HCT116 (cell line): ENCODE results near the gene DOLPP1. TPM values are rescaled to one million over a fixed set of nuclear protein-coding genes. Genes with fewer than 3 reads are reported as not detected.

Experiments used
- ATAC-seq: fragments of 200-7000 bp; cut with Tn5 transposase; 2 replicates; pipeline ENCODE4 v1.9.1; 2020; ENCODE audit warnings: mild to moderate bottlenecking, moderate library complexity
- BruUV-seq: library from RNA; stranded (reverse); fragments of 400-500 nt; replicated peaks from 2 replicates; lab custom pipeline; 2021; lab: Mats Ljungman, UMichigan
- CTCF ChIA-PET: fragments of 300-600 bp; sonication (Branson Sonifier 250); formaldehyde crosslinking; loops from one replicate; lab custom pipeline; 2021; ENCODE audit warnings: antibody characterized with exemption; lab: Charles Lee
- POLR2A ChIA-PET: fragments of 300-600, 350-600 bp; sonication (Branson Sonifier 250); formaldehyde crosslinking; loops from one replicate; lab custom pipeline; 2021; ENCODE audit warnings: antibody characterized with exemption; lab: Charles Lee
- RAD21 ChIA-PET, 2 experiments: fragments of 300-600 bp; sonication (Branson Sonifier 250); formaldehyde crosslinking; loops; one replicate each; lab custom pipeline; 2023; ENCODE audit warnings: low total read pairs in 2 of 2; ENCODE audit not compliant: uncharacterized antibody in 2 of 2, unreplicated experiment in 2 of 2, low non-redundant PET in 1 of 2; lab: Charles Lee
- DNase-seq: peaks from one replicate; pipeline ENCODE4 v3.0.0-alpha.2; 2010; ENCODE audit warnings: low read depth, low spot score
- H2AFZ ChIP-seq: fragments of 200-600 bp; shearing (Covaris generic), sonication (generic); 2 replicates; pipeline ENCODE4 v1.6.1; 2017; ENCODE audit warnings: low read depth, mixed run types, mixed read lengths, antibody characterized with exemption, low read length; ENCODE audit not compliant: poor library complexity, severe bottlenecking
- H3K27ac ChIP-seq: 2 replicates; pipeline ENCODE4 v1.5.1; 2012; ENCODE audit warnings: low read depth, low read length
- H3K27me3 ChIP-seq: fragments of 200-600 bp; sonication (generic); 2 replicates; pipeline ENCODE4 v1.6.1; 2016; ENCODE audit warnings: mixed run types, low read length, mixed read lengths; ENCODE audit not compliant: insufficient read depth
- H3K36me3 ChIP-seq, 2 experiments: fragments of 200-500 bp in 1 of 2; fragments of 200-600 bp in 1 of 2; sonication (Bioruptor generic) in 1 of 2; sonication (generic) in 1 of 2; 2 replicates each; pipeline versions ENCODE4 v1.5.1 to v1.6.1; 2014 to 2016; ENCODE audit warnings: low read length in 2 of 2, inconsistent platforms in 1 of 2, mixed read lengths in 1 of 2, mixed run types in 1 of 2; ENCODE audit not compliant: insufficient read depth in 2 of 2, control insufficient read depth in 1 of 2
- H3K4me1 ChIP-seq, 2 experiments: fragments of 200-600 bp in 1 of 2; sonication (generic) in 1 of 2; 2 replicates each; pipeline versions ENCODE4 v1.5.1 to v1.6.1; 2012 to 2017; ENCODE audit warnings: low read length in 2 of 2, inconsistent platforms in 1 of 2, mild to moderate bottlenecking in 1 of 2, mixed read lengths in 1 of 2, mixed run types in 1 of 2, moderate library complexity in 1 of 2; ENCODE audit not compliant: insufficient read depth in 2 of 2, control insufficient read depth in 1 of 2
- H3K4me2 ChIP-seq: fragments of 200-600 bp; sonication (generic); 2 replicates; pipeline ENCODE4 v1.6.1; 2017; ENCODE audit warnings: mixed run types, low read length, mixed read lengths
- H3K4me3 ChIP-seq, 2 experiments: fragments of 200-600 bp in 1 of 2; sonication (generic) in 1 of 2; replicated peaks in 1 of 2; 2 replicates each; pipeline ENCODE4 v1.5.1; 2011 to 2016; ENCODE audit warnings: low read length in 2 of 2, control low read depth in 1 of 2, low read depth in 1 of 2, mild to moderate bottlenecking in 1 of 2, mixed read lengths in 1 of 2, mixed run types in 1 of 2
- H3K79me2 ChIP-seq: fragments of 200-600 bp; sonication (generic); 2 replicates; pipeline ENCODE4 v1.6.1; 2017; ENCODE audit warnings: mild to moderate bottlenecking, mixed run types, low read length, moderate library complexity, mixed read lengths; ENCODE audit not compliant: insufficient read depth
- H3K9ac ChIP-seq: fragments of 200-600 bp; sonication (generic); 2 replicates; pipeline ENCODE4 v1.6.1; 2016; ENCODE audit warnings: low read length, mixed read lengths
- H3K9me2 ChIP-seq: fragments of 200-600 bp; sonication (generic), shearing (Covaris generic); 2 replicates; pipeline ENCODE4 v1.6.1; 2017; ENCODE audit warnings: mixed run types, mild to moderate bottlenecking, moderate library complexity; ENCODE audit not compliant: insufficient read depth
- H3K9me3 ChIP-seq, 2 experiments: fragments of 200-500 bp in 1 of 2; fragments of 200-600 bp in 1 of 2; sonication (Bioruptor generic) in 1 of 2; sonication (generic) in 1 of 2; 2 replicates each; pipeline ENCODE4 v1.6.1; 2014 to 2017; ENCODE audit warnings: low read length in 2 of 2, mixed read lengths in 2 of 2, inconsistent platforms in 1 of 2, low read depth in 1 of 2, mild to moderate bottlenecking in 1 of 2, mixed run types in 1 of 2, moderate library complexity in 1 of 2; ENCODE audit not compliant: control insufficient read depth in 1 of 2, insufficient read depth in 1 of 2
- H4K20me1 ChIP-seq: fragments of 200-600 bp; sonication (generic), shearing (Covaris generic); 2 replicates; pipeline ENCODE4 v1.6.1; 2017; ENCODE audit warnings: mixed run types, mild to moderate bottlenecking, moderate library complexity; ENCODE audit not compliant: insufficient read depth
- EGR1 ChIP-seq: IDR thresholded peaks from 2 replicates; pipeline ENCODE4 v1.6.1; 2012; ENCODE audit warnings: low read depth
- ELF1 ChIP-seq: IDR thresholded peaks from 2 replicates; pipeline ENCODE4 v1.6.1; 2012; ENCODE audit warnings: low read depth, borderline replicate concordance
- JUND ChIP-seq: IDR thresholded peaks from 2 replicates; pipeline ENCODE4 v1.6.1; 2012
- POLR2A ChIP-seq: IDR thresholded peaks from 2 replicates; pipeline ENCODE4 v1.7.0; 2011; ENCODE audit warnings: borderline replicate concordance; ENCODE audit not compliant: insufficient read depth, insufficient read length; ENCODE audit errors: extremely low read depth
- POLR2AphosphoS5 ChIP-seq: IDR thresholded peaks from 2 replicates; pipeline ENCODE4 v1.6.1; 2011; ENCODE audit warnings: mild to moderate bottlenecking, low read depth, low read length, moderate library complexity
- RAD21 ChIP-seq: IDR thresholded peaks from 2 replicates; pipeline ENCODE4 v1.6.1; 2012; ENCODE audit warnings: low read depth, mild to moderate bottlenecking
- SRF ChIP-seq: IDR thresholded peaks from 2 replicates; pipeline ENCODE4 v1.6.1; 2012; ENCODE audit warnings: low read depth
- TCF7L2 ChIP-seq: IDR thresholded peaks from 2 replicates; pipeline ENCODE4 v1.7.0; 2011; ENCODE audit warnings: borderline replicate concordance, inconsistent platforms; ENCODE audit not compliant: insufficient read depth, insufficient read length; ENCODE audit errors: extremely low read depth
- YY1 ChIP-seq: IDR thresholded peaks from 2 replicates; pipeline ENCODE4 v1.6.1; 2011; ENCODE audit warnings: low read length, low read depth, moderate library complexity, mild to moderate bottlenecking; ENCODE audit not compliant: insufficient replicate concordance; ENCODE audit errors: extremely low read depth
- ZFX ChIP-seq: fragments of 450-650 bp; IDR thresholded peaks from 2 replicates; pipeline ENCODE4 v1.6.1; 2017
- ZNF274 ChIP-seq: fragments of 200-500 bp; sonication (Bioruptor generic); IDR thresholded peaks from 2 replicates; pipeline ENCODE4 v1.6.1; 2014; ENCODE audit warnings: mild to moderate bottlenecking, low read depth, low read length, inconsistent platforms
- intact Hi-C: fragments of 100-400 bp; cut with micrococcal nuclease; formaldehyde crosslinking; loops from 2 replicates; pipeline ENCODE4 v1.10.0; 2022
- total RNA-seq: library from RNA; stranded (reverse); gene quantifications from one replicate; pipeline ENCODE4 v1.2.1, GENCODE V29; 2021; ENCODE audit not compliant: unreplicated experiment
- TF ChIP-seq, protein P1 (sequence below): IDR thresholded peaks from 2 replicates; pipeline ENCODE4 v1.6.1; 2011; ENCODE audit warnings: mild to moderate bottlenecking, low read length, moderate library complexity; ENCODE audit not compliant: insufficient replicate concordance; ENCODE audit errors: extremely low read depth
- TF ChIP-seq, protein P2 (sequence below), 3 experiments: fragments of 200-600 bp in 1 of 3; sonication (generic) in 1 of 3; IDR thresholded peaks in 2 of 3; conservative IDR thresholded peaks in 1 of 3; 2 replicates each; pipeline ENCODE4 v1.5.1; 2012 to 2017; ENCODE audit warnings: low read depth in 2 of 3, low read length in 2 of 3, antibody characterized with exemption in 1 of 3, borderline replicate concordance in 1 of 3, control low read depth in 1 of 3, mild to moderate bottlenecking in 1 of 3, mixed read lengths in 1 of 3, mixed run types in 1 of 3, moderate library complexity in 1 of 3; ENCODE audit not compliant: insufficient read depth in 1 of 3

The DOLPP1 gene
- total RNA-seq, 1 experiment from 2014 or later = 17.4 TPM

DNA sequence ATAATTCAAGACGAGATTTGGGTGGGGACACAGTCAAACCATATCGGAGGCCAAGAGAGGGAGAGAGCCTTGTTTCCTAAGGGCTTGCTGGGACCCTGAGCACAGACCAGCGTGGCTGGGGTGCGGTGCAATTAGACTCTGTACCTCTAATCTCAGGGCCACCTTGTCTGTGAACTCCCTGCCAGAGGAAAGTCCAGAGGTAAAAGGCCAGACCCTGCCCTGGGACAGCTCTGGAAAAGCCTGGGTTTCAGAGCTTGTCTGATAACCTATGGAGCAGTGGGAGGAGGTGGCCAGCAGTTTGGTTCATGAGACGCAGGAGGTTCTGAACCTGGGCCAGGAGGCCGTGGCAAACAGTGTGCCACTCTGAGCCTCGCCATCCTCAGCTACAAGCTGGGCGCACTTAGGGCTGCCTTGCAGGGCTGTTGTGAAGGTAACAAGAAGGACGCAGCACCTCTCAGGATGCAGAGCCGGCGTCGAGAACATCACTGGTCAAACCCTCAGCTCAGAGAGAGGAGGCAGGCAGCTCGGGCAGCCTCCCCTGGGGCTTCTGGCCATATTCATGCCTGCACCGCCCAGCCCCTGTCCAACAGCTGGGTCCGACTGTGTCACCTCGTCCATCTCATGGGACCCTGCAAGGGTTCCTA is 4.8 kb upstream of the DOLPP1 start:
- no TSS peak for BruUV-seq
- no peak for TF ChIP-seq SRF
- no peak for TF ChIP-seq POLR2A
- no peak for TF ChIP-seq RAD21
- no peak for TF ChIP-seq ZFX
- ChIA-PET POLR2A (no interaction called here), RAD21 (no interaction called here), CTCF (no interaction called here)
- intact Hi-C loops = no loop called here
- DNase-seq (no peak), ATAC-seq (no peak)
- no peak overlapping the region for H3K4me3 ChIP-seq
- H3K9ac ChIP-seq = no peak overlapping the region
- H3K36me3 ChIP-seq = no peaks in the 10 kb centered on the region
- H3K4me2 ChIP-seq = no peak overlapping the region
- peaks cover 5 to 9% of the 10 kb centered on the region in 2 experiments for H3K4me1 ChIP-seq
- no peaks in the 10 kb centered on the region for H3K79me2 ChIP-seq
- no peaks in the 10 kb centered on the region for H3K9me3 ChIP-seq
- H4K20me1 ChIP-seq = no peaks in the 10 kb centered on the region
- no peaks in the 10 kb centered on the region for H3K9me2 ChIP-seq
- H3K27me3 ChIP-seq = no peaks in the 10 kb centered on the region
- H2AFZ ChIP-seq = no peak overlapping the region
- no peak overlapping the region for H3K27ac ChIP-seq

DNA sequence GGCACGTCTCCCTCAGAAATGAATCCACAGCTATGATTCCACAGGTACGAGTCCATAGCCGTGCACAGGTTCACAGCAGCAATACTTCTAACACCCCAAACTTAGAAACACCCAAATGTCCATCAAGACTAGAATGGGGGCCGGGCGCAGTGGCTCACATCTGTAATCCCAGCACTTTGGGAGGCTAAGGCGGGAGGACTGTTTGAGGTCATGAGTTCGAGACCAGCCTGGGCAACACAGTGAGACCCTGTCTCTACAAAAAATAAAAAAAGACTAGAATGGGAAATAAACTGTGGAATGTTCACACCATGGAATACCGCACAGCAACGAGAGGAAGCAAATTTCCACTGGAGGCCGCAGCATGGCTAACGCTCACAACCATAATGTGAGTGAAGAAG is 4.3 kb upstream of the DOLPP1 start:
- DNase-seq (no peak), ATAC-seq (no peak)
- Histone ChIP-seq H3K36me3 (no peaks in the 10 kb centered on the region), H2AFZ (no peak overlapping the region), H3K9me2 (no peaks in the 10 kb centered on the region), H3K9me3 (no peaks in the 10 kb centered on the region), H3K27ac (no peak overlapping the region), H3K4me3 (no peak overlapping the region), H3K79me2 (peaks cover 3% of the 10 kb centered on the region), H3K9ac (no peak overlapping the region), H3K4me2 (no peak overlapping the region), H3K27me3 (no peaks in the 10 kb centered on the region), H4K20me1 (no peaks in the 10 kb centered on the region), H3K4me1 (peaks cover 5 to 10% of the 10 kb centered on the region in 2 experiments)
- TF ChIP-seq YY1 = no peak
- TF ChIP-seq TCF7L2 = no peak
- TF ChIP-seq ZFX = no peak
- no peak for TF ChIP-seq ZNF274
- no peak for TF ChIP-seq POLR2AphosphoS5
- no peak for TF ChIP-seq ELF1
- TF ChIP-seq, protein P1, sequence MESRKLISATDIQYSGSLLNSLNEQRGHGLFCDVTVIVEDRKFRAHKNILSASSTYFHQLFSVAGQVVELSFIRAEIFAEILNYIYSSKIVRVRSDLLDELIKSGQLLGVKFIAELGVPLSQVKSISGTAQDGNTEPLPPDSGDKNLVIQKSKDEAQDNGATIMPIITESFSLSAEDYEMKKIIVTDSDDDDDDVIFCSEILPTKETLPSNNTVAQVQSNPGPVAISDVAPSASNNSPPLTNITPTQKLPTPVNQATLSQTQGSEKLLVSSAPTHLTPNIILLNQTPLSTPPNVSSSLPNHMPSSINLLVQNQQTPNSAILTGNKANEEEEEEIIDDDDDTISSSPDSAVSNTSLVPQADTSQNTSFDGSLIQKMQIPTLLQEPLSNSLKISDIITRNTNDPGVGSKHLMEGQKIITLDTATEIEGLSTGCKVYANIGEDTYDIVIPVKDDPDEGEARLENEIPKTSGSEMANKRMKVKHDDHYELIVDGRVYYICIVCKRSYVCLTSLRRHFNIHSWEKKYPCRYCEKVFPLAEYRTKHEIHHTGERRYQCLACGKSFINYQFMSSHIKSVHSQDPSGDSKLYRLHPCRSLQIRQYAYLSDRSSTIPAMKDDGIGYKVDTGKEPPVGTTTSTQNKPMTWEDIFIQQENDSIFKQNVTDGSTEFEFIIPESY = no peak
- no peak for TF ChIP-seq EGR1
- TF ChIP-seq, protein P2, sequence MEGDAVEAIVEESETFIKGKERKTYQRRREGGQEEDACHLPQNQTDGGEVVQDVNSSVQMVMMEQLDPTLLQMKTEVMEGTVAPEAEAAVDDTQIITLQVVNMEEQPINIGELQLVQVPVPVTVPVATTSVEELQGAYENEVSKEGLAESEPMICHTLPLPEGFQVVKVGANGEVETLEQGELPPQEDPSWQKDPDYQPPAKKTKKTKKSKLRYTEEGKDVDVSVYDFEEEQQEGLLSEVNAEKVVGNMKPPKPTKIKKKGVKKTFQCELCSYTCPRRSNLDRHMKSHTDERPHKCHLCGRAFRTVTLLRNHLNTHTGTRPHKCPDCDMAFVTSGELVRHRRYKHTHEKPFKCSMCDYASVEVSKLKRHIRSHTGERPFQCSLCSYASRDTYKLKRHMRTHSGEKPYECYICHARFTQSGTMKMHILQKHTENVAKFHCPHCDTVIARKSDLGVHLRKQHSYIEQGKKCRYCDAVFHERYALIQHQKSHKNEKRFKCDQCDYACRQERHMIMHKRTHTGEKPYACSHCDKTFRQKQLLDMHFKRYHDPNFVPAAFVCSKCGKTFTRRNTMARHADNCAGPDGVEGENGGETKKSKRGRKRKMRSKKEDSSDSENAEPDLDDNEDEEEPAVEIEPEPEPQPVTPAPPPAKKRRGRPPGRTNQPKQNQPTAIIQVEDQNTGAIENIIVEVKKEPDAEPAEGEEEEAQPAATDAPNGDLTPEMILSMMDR (IDR thresholded peaks at IDR 0.05 in 2 of 3, conservative IDR thresholded peaks at IDR 0.05 in 1 of 3; ENCODE audit: borderline replicate concordance in 1 of 3, insufficient read depth in 1 of 3, low read depth in 2 of 3, low read length in 2 of 3) = no peak
- no peak for TF ChIP-seq JUND
- POLR2A ChIA-PET = no interaction called here
- CTCF ChIA-PET = no interaction called here
- intact Hi-C loops = no loop called here
- RAD21 ChIA-PET = no interaction called here
- no TSS peak for BruUV-seq
